NCI-H524 treated with DMSO at 0.1 percent for 48 hours (cell line): Measurements from ENCODE around the gene EVA1B.

Experiments used
- DNase-seq: peaks from one replicate; lab custom pipeline; 2025; lab: John Stamatoyannopoulos, UW

EVA1B gene

GRCh38 chr1:36279110-36279788, 44.2 kb downstream of the EVA1B start:
- no peak for DNase-seq

DNA sequence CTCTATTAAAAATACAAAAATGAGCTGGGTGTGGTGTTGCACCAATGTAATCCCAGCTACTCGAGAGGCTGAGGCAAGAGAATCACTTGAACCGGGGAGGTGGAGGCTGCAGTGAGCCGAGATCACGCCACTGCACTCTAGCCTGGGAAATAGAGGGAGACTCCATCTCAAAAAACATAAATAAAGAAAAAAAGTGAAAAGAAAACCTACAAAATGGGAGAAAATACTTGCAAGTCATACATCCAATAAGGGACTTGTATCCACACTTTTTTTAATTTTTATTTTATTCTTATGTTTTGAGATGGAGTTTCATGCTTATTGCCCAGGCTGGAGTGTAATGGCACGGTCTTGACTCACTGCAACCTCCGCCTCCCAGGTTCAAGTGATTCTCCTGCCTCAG, 46.8 kb downstream of the EVA1B start:
- no peak for DNase-seq

GRCh38 chr1:36274201-36274600, 49.2 kb downstream of the EVA1B start:
- DNase-seq, result no peak

- DNase-seq, result no peak
Observed at GRCh38 chr1:36273024-36273423, 50.4 kb downstream of the EVA1B start.
